ENCODE measurements around the gene SORCS1.

The SORCS1 gene

GRCh38 chr10:106577756-106578155 is 586.8 kb downstream of the SORCS1 start:
- Histone ChIP-seq H3K27ac (ENCODE audit: low read depth, low read length) (no peak overlapping the region), H3K9ac (ENCODE audit: low read length in 5 of 5) (no peak overlapping the region), H3K9me3 (ENCODE audit: control insufficient read depth in 5 of 5, low read length in 5 of 5) (no peaks in the 10 kb centered on the region), H3K4me1 (ENCODE audit: control insufficient read depth in 5 of 5, insufficient read depth in 5 of 5, low read length in 5 of 5) (no peaks in the 10 kb centered on the region), H3K36me3 (ENCODE audit: control insufficient read depth in 5 of 5, insufficient read depth in 5 of 5, low read length in 5 of 5) (no peaks in the 10 kb centered on the region), H3K4me3 (ENCODE audit: low read depth in 1 of 5, low read length in 5 of 5) (no peak overlapping the region), H3K27me3 (ENCODE audit: control insufficient read depth in 5 of 5, insufficient read depth in 4 of 5, low read length in 5 of 5) (peaks cover 0 to 6% (median 0%) of the 10 kb centered on the region in 5 donors)

GRCh38 chr10:106577266-106577665 is 587.2 kb downstream of the SORCS1 start:
- no peaks in the 10 kb centered on the region for H3K4me1 ChIP-seq (ENCODE audit: control insufficient read depth in 5 of 5, insufficient read depth in 5 of 5, low read length in 5 of 5)
- no peaks in the 10 kb centered on the region for H3K36me3 ChIP-seq (ENCODE audit: control insufficient read depth in 5 of 5, insufficient read depth in 5 of 5, low read length in 5 of 5)
- H3K27ac ChIP-seq (ENCODE audit: low read depth, low read length) = no peak overlapping the region
- peaks cover 0 to 5% (median 3%) of the 10 kb centered on the region in 5 donors for H3K27me3 ChIP-seq (ENCODE audit: control insufficient read depth in 5 of 5, insufficient read depth in 4 of 5, low read length in 5 of 5)
- H3K9me3 ChIP-seq (ENCODE audit: control insufficient read depth in 5 of 5, low read length in 5 of 5) = no peaks in the 10 kb centered on the region
- no peak overlapping the region for H3K9ac ChIP-seq (ENCODE audit: low read length in 5 of 5)
- no peak overlapping the region for H3K4me3 ChIP-seq (ENCODE audit: low read depth in 1 of 5, low read length in 5 of 5)

- H3K9me3 ChIP-seq (ENCODE audit: control insufficient read depth in 5 of 5, low read length in 5 of 5) = no peaks in the 10 kb centered on the region
- H3K9ac ChIP-seq (ENCODE audit: low read length in 5 of 5) = no peak overlapping the region
- no peak overlapping the region for H3K27ac ChIP-seq (ENCODE audit: low read depth, low read length)
- H3K27me3 ChIP-seq (ENCODE audit: control insufficient read depth in 5 of 5, insufficient read depth in 4 of 5, low read length in 5 of 5) = peaks cover 0 to 6% (median 2%) of the 10 kb centered on the region in 5 donors
- H3K36me3 ChIP-seq (ENCODE audit: control insufficient read depth in 5 of 5, insufficient read depth in 5 of 5, low read length in 5 of 5) = no peaks in the 10 kb centered on the region
- H3K4me1 ChIP-seq (ENCODE audit: control insufficient read depth in 5 of 5, insufficient read depth in 5 of 5, low read length in 5 of 5) = no peaks in the 10 kb centered on the region
- H3K4me3 ChIP-seq (ENCODE audit: low read depth in 1 of 5, low read length in 5 of 5) = no peak overlapping the region
Observed at GRCh38 chr10:106576534-106576933, 588.0 kb downstream of the SORCS1 start.

- Histone ChIP-seq H3K27me3 (ENCODE audit: control insufficient read depth in 5 of 5, insufficient read depth in 4 of 5, low read length in 5 of 5) (peaks cover 0 to 6% (median 2%) of the 10 kb centered on the region in 5 donors), H3K36me3 (ENCODE audit: control insufficient read depth in 5 of 5, insufficient read depth in 5 of 5, low read length in 5 of 5) (no peaks in the 10 kb centered on the region), H3K9me3 (ENCODE audit: control insufficient read depth in 5 of 5, low read length in 5 of 5) (no peaks in the 10 kb centered on the region)
Observed at GRCh38 chr10:106573106-106573505, 591.4 kb downstream of the SORCS1 start.

GRCh38 chr10:106571192-106571946 is 593.1 kb downstream of the SORCS1 start:
- Histone ChIP-seq H3K4me3 (ENCODE audit: low read depth in 1 of 5, low read length in 5 of 5) (no peak overlapping the region), H3K27ac (ENCODE audit: low read depth, low read length) (no peak overlapping the region), H3K36me3 (ENCODE audit: control insufficient read depth in 5 of 5, insufficient read depth in 5 of 5, low read length in 5 of 5) (no peaks in the 10 kb centered on the region), H3K9me3 (ENCODE audit: control insufficient read depth in 5 of 5, low read length in 5 of 5) (no peaks in the 10 kb centered on the region), H3K27me3 (ENCODE audit: control insufficient read depth in 5 of 5, insufficient read depth in 4 of 5, low read length in 5 of 5) (peaks cover 0 to 6% (median 2%) of the 10 kb centered on the region in 5 donors), H3K9ac (ENCODE audit: low read length in 5 of 5) (no peak overlapping the region), H3K4me1 (ENCODE audit: control insufficient read depth in 5 of 5, insufficient read depth in 5 of 5, low read length in 5 of 5) (peaks cover 0 to 6% (median 5%) of the 10 kb centered on the region in 5 donors)

More at GRCh38 chr10:106573106-106573505, 591.4 kb downstream of the SORCS1 start:
- H3K27ac ChIP-seq (ENCODE audit: low read depth, low read length) = no peak overlapping the region
- no peak overlapping the region for H3K4me3 ChIP-seq (ENCODE audit: low read depth in 1 of 5, low read length in 5 of 5)
- H3K9ac ChIP-seq (ENCODE audit: low read length in 5 of 5) = no peak overlapping the region
- no peaks in the 10 kb centered on the region for H3K4me1 ChIP-seq (ENCODE audit: control insufficient read depth in 5 of 5, insufficient read depth in 5 of 5, low read length in 5 of 5)

GRCh38 chr10:106570268-106570667 is 594.2 kb downstream of the SORCS1 start:
- Histone ChIP-seq H3K9me3 (ENCODE audit: control insufficient read depth in 5 of 5, low read length in 5 of 5) (no peaks in the 10 kb centered on the region), H3K27ac (ENCODE audit: low read depth, low read length) (no peak overlapping the region), H3K4me3 (ENCODE audit: low read depth in 1 of 5, low read length in 5 of 5) (no peak overlapping the region), H3K27me3 (ENCODE audit: control insufficient read depth in 5 of 5, insufficient read depth in 4 of 5, low read length in 5 of 5) (peaks cover 0 to 6% (median 0%) of the 10 kb centered on the region in 5 donors), H3K4me1 (ENCODE audit: control insufficient read depth in 5 of 5, insufficient read depth in 5 of 5, low read length in 5 of 5) (peaks cover 0 to 6% (median 5%) of the 10 kb centered on the region in 5 donors), H3K36me3 (ENCODE audit: control insufficient read depth in 5 of 5, insufficient read depth in 5 of 5, low read length in 5 of 5) (no peaks in the 10 kb centered on the region), H3K9ac (ENCODE audit: low read length in 5 of 5) (no peak overlapping the region)

- Histone ChIP-seq H3K27me3 (ENCODE audit: control insufficient read depth in 5 of 5, insufficient read depth in 4 of 5, low read length in 5 of 5) (peaks cover 0 to 6% (median 0%) of the 10 kb centered on the region in 5 donors), H3K4me1 (ENCODE audit: control insufficient read depth in 5 of 5, insufficient read depth in 5 of 5, low read length in 5 of 5) (peaks cover 0 to 6% (median 5%) of the 10 kb centered on the region in 5 donors), H3K4me3 (ENCODE audit: low read depth in 1 of 5, low read length in 5 of 5) (no peak overlapping the region), H3K36me3 (ENCODE audit: control insufficient read depth in 5 of 5, insufficient read depth in 5 of 5, low read length in 5 of 5) (no peaks in the 10 kb centered on the region), H3K27ac (ENCODE audit: low read depth, low read length) (no peak overlapping the region), H3K9ac (ENCODE audit: low read length in 5 of 5) (no peak overlapping the region), H3K9me3 (ENCODE audit: control insufficient read depth in 5 of 5, low read length in 5 of 5) (no peaks in the 10 kb centered on the region)
Observed at GRCh38 chr10:106567629-106568028, 596.9 kb downstream of the SORCS1 start.

GRCh38 chr10:106566873-106567272 is 597.6 kb downstream of the SORCS1 start:
- Histone ChIP-seq H3K9me3 (ENCODE audit: control insufficient read depth in 5 of 5, low read length in 5 of 5) (no peaks in the 10 kb centered on the region), H3K36me3 (ENCODE audit: control insufficient read depth in 5 of 5, insufficient read depth in 5 of 5, low read length in 5 of 5) (no peaks in the 10 kb centered on the region), H3K27me3 (ENCODE audit: control insufficient read depth in 5 of 5, insufficient read depth in 4 of 5, low read length in 5 of 5) (no peaks in the 10 kb centered on the region), H3K4me3 (ENCODE audit: low read depth in 1 of 5, low read length in 5 of 5) (no peak overlapping the region), H3K9ac (ENCODE audit: low read length in 5 of 5) (no peak overlapping the region), H3K4me1 (ENCODE audit: control insufficient read depth in 5 of 5, insufficient read depth in 5 of 5, low read length in 5 of 5) (peaks cover 0 to 6% (median 5%) of the 10 kb centered on the region in 5 donors), H3K27ac (ENCODE audit: low read depth, low read length) (no peak overlapping the region)

- Histone ChIP-seq H3K36me3 (ENCODE audit: control insufficient read depth in 5 of 5, insufficient read depth in 5 of 5, low read length in 5 of 5) (no peaks in the 10 kb centered on the region), H3K4me3 (ENCODE audit: low read depth in 1 of 5, low read length in 5 of 5) (no peak overlapping the region), H3K9me3 (ENCODE audit: control insufficient read depth in 5 of 5, low read length in 5 of 5) (no peaks in the 10 kb centered on the region), H3K4me1 (ENCODE audit: control insufficient read depth in 5 of 5, insufficient read depth in 5 of 5, low read length in 5 of 5) (peaks cover 0 to 6% (median 5%) of the 10 kb centered on the region in 5 donors), H3K27me3 (ENCODE audit: control insufficient read depth in 5 of 5, insufficient read depth in 4 of 5, low read length in 5 of 5) (no peaks in the 10 kb centered on the region), H3K27ac (ENCODE audit: low read depth, low read length) (no peak overlapping the region), H3K9ac (ENCODE audit: low read length in 5 of 5) (no peak overlapping the region)
Observed at GRCh38 chr10:106565546-106565945, 599.0 kb downstream of the SORCS1 start.

- no peak overlapping the region for H3K4me3 ChIP-seq (ENCODE audit: low read depth in 1 of 5, low read length in 5 of 5)
- H3K4me1 ChIP-seq (ENCODE audit: control insufficient read depth in 5 of 5, insufficient read depth in 5 of 5, low read length in 5 of 5) = peaks cover 0 to 6% (median 5%) of the 10 kb centered on the region in 5 donors
- no peaks in the 10 kb centered on the region for H3K9me3 ChIP-seq (ENCODE audit: control insufficient read depth in 5 of 5, low read length in 5 of 5)
- H3K27me3 ChIP-seq (ENCODE audit: control insufficient read depth in 5 of 5, insufficient read depth in 4 of 5, low read length in 5 of 5) = no peaks in the 10 kb centered on the region
- no peaks in the 10 kb centered on the region for H3K36me3 ChIP-seq (ENCODE audit: control insufficient read depth in 5 of 5, insufficient read depth in 5 of 5, low read length in 5 of 5)
- no peak overlapping the region for H3K27ac ChIP-seq (ENCODE audit: low read depth, low read length)
- no peak overlapping the region for H3K9ac ChIP-seq (ENCODE audit: low read length in 5 of 5)
Observed at GRCh38 chr10:106563384-106563783, 601.1 kb downstream of the SORCS1 start.
